ENCODE measurements around the gene ANTXRL. TPM values are rescaled to one million over a fixed set of nuclear protein-coding genes. Genes with fewer than 3 reads are reported as not detected.
"Not testable (repeated sequence)": the region's sequence is repeated elsewhere in the genome, so short reads cannot be mapped to it uniquely, and the experiment has no call there.

ANTXRL gene
- total RNA-seq, 1 donor from 2014 or later, result not detected

DNA sequence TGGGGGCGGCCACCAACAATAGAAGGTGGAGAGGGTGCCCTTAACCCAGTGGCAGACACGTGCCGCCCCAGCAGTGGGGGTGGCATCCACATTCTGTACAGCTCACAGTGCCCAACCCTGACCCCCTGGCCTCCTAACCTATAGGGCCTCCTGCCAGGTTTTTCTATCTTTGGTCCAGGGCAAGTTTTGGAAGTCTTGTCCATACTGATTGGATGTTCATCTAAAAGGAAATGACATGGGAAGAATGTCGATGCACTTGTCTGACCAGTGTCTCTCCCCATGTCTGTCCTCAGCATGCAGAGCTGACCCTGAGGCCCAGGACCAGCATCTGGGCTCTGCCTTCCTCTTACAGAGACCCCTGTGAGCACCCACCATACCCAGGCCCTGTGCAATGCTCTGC is 32.3 kb upstream of the ANTXRL start:
- no peak for DNase-seq (ENCODE audit: low read depth in 2 of 2)

DNA sequence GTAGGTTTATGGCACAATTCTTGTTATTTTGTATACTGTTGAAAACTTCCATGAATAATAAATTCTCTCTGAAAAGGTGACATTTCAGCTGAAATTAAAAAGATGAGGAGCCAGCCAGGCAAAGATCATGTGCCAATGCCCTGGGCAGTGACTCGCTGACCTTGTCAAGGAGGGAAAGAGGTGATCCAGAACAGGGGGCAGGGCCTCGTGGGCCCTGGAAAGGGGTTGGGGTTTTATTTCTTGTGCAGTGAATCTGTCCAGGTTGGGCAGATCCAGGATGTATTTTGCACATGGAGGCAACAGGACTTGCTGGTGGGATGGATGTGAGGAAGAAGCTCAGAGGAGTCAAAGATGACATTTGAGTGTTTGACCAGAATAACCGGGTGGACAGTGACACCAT is 31.6 kb upstream of the ANTXRL start:
- not testable (repeated sequence) for DNase-seq (ENCODE audit: low read depth in 2 of 2)

DNA sequence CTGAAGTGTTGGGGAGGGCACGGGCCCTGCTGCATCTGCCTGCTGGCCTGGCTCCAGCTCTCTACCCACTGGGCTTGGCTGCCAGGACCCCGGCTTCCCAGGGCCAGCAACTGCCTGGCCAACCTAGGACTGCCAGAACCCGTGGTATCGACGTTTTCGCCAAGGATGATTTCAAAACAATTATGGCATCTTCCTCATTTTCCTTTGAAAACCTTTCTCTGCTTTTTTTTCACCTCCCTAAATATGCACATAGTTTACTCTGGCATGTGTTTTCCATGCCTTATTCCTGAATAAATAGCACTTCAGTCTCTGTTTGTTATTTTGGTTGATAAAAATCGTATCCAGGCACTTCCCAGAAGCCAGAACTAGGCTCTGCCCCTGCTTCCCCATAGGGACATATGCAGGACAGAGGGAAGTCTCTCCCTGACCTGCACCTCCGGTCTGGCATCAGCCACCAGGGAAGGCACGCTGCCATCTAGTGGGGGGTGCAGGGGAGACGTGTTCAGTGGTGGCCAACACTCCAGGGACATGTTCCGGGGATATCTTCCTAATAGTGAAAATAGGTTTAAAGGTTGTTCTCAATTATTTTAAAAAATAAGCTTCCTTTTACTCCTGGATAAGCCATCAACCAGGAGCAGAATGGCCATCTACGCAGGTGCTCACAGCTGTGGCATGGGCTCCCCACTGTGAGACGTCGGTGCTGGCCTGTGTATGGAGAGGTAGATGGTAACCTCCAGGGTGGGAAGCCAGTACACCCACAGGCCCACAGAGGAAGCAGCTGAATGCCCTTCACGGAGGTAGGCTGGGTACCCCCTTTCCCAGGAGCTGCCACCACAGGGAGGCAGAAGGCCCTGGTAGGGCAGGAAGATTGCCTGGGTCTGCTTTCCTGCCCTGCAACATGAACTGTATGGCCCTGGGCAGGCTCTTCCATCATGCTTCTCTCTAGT is 30.7 kb upstream of the ANTXRL start:
- DNase-seq (ENCODE audit: low read depth in 2 of 2), result peak; percentile 65 to 93

DNA sequence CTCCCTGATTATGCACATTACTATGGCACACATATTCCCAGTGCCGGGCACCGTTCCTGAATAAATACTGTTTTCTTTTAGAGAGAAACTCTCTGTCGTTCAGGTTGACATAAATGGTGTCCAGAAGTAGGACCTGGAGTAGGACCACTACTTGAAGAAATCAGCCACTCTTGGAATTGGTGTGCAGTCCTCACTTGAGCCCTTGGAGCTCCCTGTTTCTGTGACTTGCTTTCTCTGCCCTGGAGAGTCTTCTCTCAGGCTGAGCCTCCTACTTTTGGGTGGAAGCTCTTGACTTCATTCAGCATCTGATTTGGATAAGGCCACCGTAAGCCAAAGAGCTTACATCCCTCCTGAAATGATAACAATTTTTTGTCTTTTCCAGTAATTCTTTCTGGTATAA is 29.7 kb upstream of the ANTXRL start:
- DNase-seq (ENCODE audit: low read depth in 2 of 2), result no peak

DNA sequence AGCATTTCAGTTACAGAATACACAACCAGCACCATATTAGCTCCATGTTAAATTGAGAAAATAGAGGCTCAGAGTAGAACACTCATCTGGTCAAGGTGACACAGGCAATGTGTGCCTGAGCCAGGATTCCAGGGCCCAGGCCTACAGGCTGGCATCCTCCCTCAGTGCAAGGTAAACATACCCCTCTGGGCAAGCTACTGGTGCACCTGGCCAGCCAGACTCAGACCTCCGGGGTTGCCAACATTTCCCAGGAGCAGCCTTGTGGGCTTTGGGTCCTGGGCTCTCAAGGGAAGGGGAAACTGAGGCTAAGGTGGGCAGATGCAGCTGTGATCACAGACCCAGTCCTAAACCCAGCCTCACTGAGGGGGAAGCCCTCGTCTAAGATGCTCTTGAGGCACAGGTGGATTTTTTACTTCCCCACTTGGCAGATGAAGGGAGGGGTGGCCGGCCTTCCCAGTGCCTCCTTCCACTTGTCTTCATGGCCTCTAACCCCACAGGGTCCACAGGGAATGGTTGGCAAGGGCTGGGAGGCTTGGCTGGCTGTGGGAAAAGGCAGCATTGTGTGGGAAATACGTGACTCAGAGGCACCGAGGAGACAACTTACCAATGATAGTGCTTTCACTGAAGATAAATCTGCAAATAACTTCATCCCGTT is 23.8 kb upstream of the ANTXRL start:
- not testable (repeated sequence) for DNase-seq (ENCODE audit: low read depth in 2 of 2)

DNA sequence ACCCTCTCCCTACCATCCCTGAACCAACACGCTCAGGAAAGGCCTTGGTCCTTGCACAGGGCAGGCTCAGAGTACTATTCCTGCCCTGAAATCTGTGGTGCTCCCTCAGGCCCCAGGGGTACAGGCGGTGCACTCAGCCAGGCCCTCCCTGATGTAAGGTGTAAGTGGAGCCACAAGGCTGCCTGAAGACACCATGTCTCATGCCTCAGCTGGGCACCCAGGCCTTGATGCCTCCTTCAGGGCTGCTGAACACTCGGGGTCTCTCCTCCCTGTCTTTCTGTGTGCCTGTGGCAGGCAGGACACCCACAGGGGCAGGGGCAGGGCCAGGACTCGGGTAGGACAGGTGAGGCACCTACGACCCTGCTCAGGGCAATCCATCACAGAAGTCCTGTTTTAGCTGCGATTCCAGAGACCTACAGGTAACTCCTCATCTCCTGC is 22.9 kb upstream of the ANTXRL start:
- DNase-seq (ENCODE audit: low read depth in 2 of 2), result no peak

DNA sequence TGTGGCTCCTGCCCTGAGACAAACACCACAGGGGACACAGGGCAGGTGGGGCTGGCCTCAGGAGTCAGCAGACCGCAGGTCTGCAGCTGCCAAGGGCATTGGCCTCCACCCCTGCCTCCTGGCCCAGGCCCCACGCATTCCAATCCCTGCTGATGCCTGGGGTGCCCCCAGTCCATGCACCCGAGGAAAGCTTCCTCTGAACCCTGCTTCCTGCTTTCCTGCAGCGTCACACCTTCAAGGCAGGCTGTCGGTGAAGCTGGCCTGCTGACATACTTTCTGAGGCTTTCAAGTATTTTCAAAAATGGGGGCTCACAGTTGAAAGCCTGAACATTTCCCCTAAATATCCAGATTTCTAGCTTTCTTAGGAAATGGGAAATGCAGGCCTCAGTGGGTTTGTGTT is 22.5 kb upstream of the ANTXRL start:
- no peak for DNase-seq (ENCODE audit: low read depth in 2 of 2)

DNA sequence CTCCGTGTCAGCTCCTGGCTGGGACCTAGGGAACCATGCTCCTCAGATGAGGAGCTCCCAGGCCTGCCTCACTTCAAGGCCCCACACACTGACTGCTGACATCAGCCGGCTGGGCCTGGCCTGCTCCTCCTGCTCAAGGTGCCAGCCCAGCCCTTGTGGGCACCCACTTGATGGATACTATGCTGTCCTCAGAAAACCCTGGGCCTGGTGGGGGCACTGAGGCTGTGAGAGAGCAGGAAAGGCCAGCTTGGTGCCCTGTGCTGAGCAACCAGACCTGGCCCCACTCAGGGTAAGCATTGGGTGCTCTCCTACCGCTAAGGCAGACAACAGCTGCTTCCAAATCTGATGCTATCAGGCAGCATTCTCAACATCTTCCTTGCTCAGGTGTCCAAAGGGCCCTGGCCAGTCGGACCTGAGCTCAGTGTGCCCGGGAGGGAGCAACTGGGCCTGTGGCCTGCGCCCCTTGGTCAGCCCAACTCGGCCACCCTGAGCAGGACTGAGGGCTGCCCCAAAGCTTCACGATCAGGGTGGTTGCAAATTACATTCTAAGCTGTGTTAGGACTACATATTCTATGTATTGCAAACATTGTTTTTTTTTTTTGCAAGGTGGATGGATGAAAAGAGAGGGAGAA is 21.9 kb upstream of the ANTXRL start:
- DNase-seq (ENCODE audit: low read depth in 2 of 2), result no peak

DNA sequence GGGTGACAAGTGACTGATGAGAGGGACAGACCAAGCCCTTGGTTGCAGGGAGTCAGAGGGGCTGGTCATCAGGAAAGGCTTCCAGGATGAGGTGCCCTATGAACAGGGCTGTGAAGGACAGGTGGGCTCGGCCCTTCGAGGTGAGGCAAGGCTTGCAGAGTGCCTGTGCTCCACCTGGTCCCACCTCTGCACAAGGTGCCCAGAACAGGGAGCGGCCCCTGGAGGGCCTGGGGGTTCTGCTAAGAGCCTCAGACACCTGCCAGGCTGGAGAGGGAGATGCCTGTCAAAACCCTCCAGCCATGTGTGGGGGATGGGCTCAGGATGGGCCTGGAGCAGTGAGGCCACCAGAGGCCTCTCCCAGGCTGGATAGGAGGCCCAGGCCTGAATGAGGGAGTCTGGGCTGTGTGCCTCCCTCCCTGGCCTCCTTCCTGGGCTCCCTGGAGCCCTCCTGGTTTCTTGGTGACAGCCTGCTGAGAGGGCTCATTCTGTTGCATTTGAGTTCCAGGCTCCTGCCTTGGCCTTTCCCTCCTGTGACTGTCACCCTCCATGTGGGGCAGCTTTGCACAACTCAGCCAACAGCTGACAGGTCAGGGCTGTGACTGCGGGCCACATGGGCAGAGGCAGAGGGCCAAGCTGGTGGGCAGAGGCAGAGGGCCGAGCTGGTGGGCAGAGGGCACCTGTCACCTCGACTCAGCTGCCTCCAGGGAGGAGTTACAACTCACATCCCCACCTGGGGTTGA is 21.1 kb upstream of the ANTXRL start:
- not testable (repeated sequence) for DNase-seq (ENCODE audit: low read depth in 2 of 2)

DNA sequence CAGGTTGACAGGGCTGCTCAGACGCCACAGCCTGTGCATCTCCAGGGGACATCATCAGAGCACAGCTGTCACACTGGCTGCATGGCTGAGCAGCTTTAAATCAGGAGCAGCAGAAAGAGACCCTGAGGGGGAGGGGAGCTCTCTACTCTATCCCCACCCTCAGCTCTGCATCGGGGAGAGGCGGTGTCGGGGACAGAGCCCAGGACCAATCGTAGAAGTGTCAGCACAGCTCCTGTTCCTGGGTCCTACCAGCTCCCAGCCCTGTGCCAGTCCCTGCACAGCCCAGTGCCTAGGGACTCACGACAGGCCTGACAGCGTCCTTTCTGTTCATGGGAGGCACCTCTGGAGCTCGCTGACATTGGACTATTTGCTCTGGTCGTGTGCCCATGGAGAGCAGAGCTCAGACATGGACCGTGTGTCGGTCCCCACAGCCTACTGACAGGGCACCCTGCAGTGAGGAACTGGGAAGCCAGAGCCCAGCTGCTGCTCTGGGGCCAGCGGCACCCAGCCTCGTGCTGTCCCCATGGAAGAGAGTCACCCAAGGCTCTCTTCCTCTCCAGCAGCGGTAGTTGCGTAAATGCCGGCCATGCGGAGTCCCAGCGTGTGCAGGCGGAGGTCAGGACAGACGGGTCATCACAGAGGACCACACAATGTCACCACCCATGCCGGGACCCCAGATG is 20.4 kb upstream of the ANTXRL start:
- no peak for DNase-seq (ENCODE audit: low read depth in 2 of 2)

DNA sequence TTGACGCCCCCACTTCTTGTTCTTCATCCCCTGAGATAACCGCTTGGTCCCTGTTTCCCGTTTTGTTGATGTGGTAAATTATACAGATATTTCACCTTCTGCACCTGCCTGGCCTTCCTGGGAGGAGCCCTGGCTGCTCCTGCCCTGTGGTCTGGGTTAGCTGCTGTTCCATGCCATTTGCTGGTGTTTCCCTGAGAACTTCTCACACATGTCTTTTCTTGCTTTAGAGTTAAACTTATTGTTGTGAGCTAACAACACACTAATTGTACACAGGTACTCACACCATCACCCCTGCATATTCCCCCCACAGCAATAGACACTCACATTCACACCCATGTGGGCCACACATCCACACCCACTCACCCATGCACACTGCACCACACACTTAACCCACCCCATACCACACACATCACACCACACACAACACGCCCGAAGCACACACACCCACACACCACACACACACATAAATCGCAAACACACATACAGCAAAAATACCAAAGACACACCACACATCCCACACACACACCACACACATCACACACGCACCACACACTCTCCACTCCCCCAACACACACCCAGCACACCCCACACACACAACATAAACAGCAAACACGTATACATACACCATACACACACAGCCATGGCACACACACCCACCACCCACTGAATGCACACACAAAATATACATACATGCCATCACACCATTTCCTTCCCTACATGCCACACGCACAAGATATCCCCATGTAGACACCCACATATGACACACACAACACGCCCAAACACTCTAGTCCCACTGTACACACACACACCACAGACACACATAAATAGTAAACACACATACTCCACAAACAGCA is 19.4 kb upstream of the ANTXRL start:
- no peak for DNase-seq (ENCODE audit: low read depth in 2 of 2)

DNA sequence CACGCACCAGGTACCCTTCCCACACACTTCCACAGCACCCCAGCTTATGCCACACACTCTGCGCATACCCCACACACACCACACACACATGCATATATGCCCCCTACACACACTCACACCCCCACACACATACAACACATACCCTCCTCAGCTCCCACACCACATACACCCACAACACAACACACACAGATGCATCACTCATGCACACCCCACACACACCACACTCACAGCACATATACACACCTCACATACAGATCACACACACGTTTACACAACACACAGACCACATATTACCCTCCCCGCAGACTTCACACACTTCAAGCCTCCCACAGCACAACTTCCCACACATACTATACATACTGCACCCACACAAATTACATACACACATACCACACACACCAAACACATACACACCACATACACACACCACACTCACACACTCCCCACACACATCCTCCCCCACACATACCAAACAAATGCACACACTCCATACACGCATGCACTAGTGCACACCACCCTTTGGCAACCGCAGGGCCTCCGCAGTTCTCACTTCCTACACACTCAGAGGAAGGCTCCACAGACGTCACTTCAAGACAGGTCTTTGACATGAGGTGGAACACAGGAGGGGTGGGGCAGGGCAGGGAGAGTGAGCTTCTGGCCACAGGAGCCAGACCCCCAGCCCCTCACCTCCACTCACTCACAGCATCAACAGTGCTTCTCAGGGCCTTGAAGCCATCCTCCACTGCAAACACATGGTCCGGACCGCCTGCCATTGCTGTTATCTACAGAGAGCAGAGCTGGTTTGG is 18.5 kb upstream of the ANTXRL start:
- no peak for DNase-seq (ENCODE audit: low read depth in 2 of 2)

DNA sequence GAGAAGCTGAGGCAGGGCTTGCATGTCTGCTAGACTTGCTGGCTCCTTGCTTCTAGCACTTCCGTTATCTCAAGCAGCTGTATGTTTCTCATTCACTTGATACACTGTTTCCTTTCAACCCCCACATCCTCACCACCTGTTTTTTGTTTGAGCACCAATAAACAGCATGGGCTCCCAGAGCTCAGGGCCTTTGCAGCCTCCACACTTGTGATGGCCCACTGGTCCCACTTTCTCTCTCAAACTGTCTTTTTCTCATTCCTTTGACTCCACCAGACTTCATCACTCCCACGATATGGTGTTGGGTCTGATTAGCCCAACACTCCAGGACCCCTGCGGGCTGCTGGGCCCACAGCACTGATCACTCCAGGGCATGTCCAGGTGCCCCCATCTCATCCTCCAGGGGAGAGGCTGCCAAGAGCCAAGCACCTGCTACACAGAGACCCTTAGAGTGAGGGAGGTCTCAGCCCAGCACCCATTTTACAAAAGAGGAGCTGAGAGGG is 17.2 kb upstream of the ANTXRL start:
- not testable (repeated sequence) for DNase-seq (ENCODE audit: low read depth in 2 of 2)

DNA sequence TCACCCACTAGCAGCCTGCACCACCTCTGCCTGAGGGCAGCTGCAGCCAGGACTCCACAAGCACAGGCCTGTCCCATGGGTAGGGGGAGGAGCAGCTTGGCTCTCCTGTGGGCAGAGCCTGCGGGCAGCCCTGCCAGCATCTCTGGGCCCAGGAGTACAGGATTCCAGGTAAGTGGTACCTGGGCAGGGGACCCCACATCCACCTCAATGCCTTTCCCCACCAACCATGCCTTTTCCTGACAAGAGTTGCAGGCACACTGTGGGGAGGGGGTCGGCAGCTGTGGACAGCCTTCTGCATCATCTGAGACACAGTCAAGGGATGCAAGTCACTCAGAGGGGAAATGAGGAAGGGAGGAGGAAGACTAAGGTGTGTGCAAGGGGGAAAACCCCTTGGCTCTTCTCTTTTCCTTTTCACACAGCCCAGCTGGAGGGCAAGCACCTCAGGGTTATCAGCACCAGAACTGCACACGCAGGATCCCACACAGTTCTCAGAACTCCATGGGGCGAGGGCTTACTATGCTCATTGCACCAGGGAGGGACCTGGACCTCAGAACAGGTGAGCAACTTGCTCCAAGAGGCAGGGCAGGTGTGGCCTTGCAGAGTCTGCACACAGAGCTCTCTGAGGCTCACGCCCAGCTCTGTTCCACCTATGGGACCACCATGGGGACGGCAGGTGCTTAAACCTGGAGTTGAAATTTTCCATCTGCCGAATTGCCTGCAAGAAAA is 16.5 kb upstream of the ANTXRL start:
- DNase-seq (ENCODE audit: low read depth in 2 of 2), result no peak

DNA sequence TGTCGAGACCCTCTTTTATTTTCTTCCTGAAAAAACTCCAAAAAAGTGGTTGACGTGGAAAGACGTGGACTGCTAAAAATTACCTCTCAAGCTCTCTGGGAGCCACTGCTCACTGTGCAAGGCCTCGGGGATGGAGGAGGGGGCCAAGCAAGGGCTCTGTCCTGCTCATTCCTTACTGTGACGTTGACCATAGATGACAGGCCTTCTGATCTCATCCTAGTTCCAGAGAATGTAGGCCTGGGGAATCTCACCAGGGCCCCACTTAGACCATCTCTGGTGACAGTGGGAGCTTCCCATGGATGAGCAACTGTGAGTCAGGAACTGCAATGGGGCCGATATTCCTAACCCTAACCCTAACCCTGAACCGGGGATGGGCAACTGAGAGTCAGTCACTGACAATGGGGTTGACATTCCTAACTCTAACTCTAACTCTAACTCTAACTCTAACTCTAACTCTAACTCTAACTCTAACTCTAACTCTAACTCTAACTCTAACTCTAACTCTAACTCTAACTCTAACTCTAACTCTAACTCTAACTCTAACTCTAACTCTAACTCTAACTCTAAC is 15.8 kb upstream of the ANTXRL start:
- DNase-seq (ENCODE audit: low read depth in 2 of 2), result not testable (repeated sequence)

DNA sequence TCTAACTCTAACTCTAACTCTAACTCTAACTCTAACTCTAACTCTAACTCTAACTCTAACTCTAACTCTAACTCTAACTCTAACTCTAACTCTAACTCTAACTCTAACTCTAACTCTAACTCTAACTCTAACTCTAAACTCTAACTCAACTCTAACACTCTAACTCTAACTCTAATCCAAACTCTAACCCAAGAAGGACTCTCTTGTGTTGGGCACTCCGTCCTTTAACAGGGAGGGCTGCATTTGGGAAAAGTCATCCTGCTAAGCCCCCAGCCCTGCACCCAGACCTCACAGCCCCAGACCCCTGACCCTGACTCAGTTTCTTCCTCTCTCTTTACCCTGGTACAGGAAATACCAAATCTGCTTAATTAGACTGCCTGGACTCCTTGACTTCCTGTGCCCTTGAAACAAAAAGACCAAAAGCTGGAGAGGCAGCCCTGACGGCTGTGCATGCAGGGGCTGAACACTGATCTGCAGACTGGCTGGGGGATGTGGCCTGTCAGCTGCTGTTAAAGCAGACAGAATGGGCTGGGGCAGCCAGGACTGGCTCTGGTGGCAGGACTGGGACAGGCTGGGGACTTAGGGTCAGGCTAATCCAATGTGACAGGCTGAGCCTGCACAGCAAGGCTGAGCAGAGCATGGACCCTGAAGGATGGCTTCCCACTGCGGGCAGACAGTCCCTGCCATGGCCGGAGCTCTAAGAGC is 14.8 kb upstream of the ANTXRL start:
- not testable (repeated sequence) for DNase-seq (ENCODE audit: low read depth in 2 of 2)

DNA sequence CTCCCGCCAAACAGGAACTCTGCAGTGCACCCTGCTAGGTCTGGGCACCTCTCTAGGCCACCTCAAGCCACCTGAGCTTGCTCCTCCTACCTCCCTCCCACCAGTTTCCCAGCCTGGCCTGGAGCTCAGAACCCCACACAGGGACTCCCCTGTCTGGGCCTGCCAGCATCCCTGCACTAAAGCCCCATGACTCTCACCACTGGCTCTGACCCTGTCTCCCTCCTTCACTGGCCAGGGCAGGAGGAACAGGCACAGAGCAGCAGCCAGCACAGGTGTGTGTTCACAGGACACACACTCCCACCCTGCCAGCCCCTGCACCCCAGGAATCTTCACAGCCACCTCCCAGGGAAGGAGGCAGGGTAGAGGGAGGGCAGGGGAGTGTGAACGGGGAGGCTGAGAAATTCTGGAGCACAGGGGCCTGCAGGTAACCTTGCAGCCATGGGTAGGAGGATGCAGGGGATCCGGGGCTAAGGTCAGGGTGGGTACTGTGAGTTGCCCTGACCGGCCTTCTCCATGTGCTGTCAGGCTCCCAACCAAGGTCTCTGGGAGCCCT is 13.9 kb upstream of the ANTXRL start:
- DNase-seq (ENCODE audit: low read depth in 2 of 2), result no peak

Measured in dermis microvascular lymphatic vessel endothelial cell (primary cell).